ENCODE results near the gene SORL1-AS1.
"Not testable (repeated sequence)": the region's sequence is repeated elsewhere in the genome, so short reads cannot be mapped to it uniquely, and the experiment has no call there.

SORL1-AS1 gene

GRCh38 chr11:121482231-121483129 is 29.7 kb upstream of the SORL1-AS1 start:
- no peak for TF ChIP-seq CTCF (IDR thresholded peaks at IDR 0.05; ENCODE audit: insufficient read depth, low read depth, low read length, missing control alignments)
- DNase-seq (ENCODE audit: low read depth), result peak; percentile 28
- H3K4me3 ChIP-seq (ENCODE audit: low read length), result no peak overlapping the region

DNA sequence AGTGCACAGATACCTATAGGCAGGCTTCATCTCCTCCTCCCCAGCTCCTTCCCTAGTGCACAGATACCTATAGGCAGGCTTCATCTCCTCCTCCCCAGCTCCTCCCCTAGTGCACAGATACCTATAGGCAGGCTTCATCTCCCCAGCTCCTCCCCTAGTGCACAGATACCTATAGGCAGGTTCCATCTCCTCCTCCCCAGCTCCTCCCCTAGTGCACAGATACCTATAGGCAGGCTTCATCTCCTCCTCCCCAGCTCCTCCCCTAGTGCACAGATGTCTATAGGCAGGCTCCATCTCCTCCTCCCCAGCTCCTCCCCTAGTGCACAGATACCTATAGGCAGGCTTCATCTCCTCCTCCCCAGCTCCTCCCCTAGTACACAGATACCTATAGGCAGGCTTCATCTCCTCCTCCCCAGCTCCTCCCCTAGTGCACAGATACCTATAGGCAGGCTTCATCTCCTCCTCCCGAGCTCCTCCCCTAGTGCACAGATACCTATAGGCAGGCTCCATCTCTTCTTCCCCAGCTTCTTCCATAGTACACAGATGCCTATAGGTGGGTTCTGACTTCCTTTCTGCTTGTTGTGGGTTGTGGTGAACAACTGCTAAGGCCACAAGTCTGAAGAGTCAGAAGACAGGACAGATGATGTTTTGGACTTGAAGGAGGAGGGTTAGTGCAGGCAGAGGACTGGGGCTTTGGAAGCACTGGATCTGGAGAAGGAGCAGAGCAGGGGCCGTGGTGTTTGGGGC is 28.9 kb upstream of the SORL1-AS1 start:
- DNase-seq (ENCODE audit: low read depth); H3K4me3 ChIP-seq (ENCODE audit: low read length): not testable (repeated sequence)

DNA sequence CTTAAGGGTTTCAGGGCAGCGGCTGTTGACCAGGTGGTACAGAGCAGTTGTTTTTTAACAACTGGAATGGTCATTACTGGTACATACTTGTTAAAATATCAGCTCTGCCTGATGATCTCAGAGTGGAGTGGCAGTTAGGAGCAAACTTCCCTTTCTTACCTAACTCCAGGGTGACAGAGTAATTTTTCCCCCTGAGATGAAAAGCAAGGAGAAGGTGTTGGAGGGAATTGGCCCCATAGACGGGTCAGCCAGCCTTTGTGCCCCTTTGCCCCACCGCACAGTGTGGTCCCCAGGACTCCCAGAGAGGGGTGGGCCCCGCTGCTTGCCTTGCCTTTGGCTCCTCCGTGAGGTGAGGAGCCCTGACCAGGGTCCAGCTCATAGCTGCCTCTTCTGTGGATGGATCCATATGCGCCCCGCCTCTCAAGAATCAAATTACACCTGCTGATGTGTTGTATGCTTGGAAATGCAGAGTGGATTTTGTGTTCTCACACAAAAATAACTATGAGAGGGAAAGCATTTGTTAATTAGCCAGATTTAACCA is 27.0 kb upstream of the SORL1-AS1 start:
- H3K4me3 ChIP-seq (ENCODE audit: low read length), result no peak overlapping the region
- TF ChIP-seq CTCF (IDR thresholded peaks at IDR 0.05; ENCODE audit: insufficient read depth, low read depth, low read length, missing control alignments), result no peak
- no peak for DNase-seq (ENCODE audit: low read depth)

GRCh38 chr11:121478895-121479697 is 26.3 kb upstream of the SORL1-AS1 start:
- no peak overlapping the region for H3K4me3 ChIP-seq (ENCODE audit: low read length)
- DNase-seq (ENCODE audit: low read depth), result no peak

DNA sequence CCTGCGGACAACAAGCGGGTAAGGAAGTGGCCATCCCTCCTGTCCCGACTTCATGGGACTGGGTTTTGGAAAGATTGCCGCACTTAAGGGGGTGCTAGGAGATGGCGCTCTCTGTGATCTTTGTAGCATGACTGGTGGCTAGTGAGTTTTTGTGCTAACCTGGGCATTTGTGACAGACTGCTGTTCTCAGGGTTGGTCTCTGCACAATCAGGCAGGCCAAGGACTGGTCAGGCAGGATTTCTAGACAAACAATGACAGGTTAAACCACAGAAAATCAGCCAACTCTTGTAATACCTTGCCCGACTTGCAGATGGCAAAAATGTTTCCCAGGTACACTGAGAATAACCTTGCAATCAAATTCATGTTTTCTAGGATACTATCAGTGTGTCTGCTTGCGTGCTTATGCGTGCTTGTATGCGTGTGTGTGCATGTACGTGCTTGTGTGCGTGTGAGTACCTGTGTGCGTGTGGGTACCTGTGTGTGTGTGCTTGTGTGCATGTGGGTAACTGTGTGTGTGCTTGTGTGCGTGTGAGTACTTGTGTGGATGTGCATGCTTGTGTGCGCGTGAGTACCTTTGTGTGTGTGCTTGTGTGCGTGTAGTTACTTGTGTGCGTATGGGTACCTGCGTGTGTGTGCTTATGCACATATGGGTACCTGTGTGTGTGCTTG is 25.6 kb upstream of the SORL1-AS1 start:
- no peak for TF ChIP-seq CTCF (IDR thresholded peaks at IDR 0.05; ENCODE audit: insufficient read depth, low read depth, low read length, missing control alignments)
- DNase-seq (ENCODE audit: low read depth), result peak; percentile 82
- H3K4me3 ChIP-seq (ENCODE audit: low read length), result no peak overlapping the region

More at GRCh38 chr11:121478895-121479697, 26.3 kb upstream of the SORL1-AS1 start:
- no peak for TF ChIP-seq CTCF (IDR thresholded peaks at IDR 0.05; ENCODE audit: insufficient read depth, low read depth, low read length, missing control alignments)

- peak; percentile 82 for DNase-seq (ENCODE audit: low read depth)
- no peak for TF ChIP-seq CTCF (IDR thresholded peaks at IDR 0.05; ENCODE audit: insufficient read depth, low read depth, low read length, missing control alignments)
- H3K4me3 ChIP-seq (ENCODE audit: low read length), result no peak overlapping the region
Measured at GRCh38 chr11:121476379-121477032, 23.7 kb upstream of the SORL1-AS1 start.

All from epithelial cell of esophagus (primary cell).